MCF 10A (cell line): ENCODE data around the gene TAOK2. TPM values are rescaled to one million over a fixed set of nuclear protein-coding genes. Genes with fewer than 3 reads are reported as not detected.

Experiments
- BruUV-seq: library from RNA; stranded (reverse); fragments of 400-500 nt; replicated peaks from 2 replicates; lab custom pipeline; 2021; lab: Mats Ljungman, UMichigan
- CTCF ChIA-PET: fragments of 300-600 bp; sonication (Branson Sonifier 250); formaldehyde crosslinking; extraction: SDS; loops from one replicate; lab custom pipeline; 2021; ENCODE audit warnings: antibody characterized with exemption, inconsistent platforms; lab: Yijun Ruan, JAX
- POLR2A ChIA-PET: fragments of 300-600, 350-650 bp; sonication (Branson Sonifier 250); formaldehyde crosslinking; extraction: SDS; loops from one replicate; lab custom pipeline; 2020; ENCODE audit warnings: antibody characterized with exemption, inconsistent platforms; lab: Yijun Ruan, JAX
- DNase-seq: peaks from one replicate; pipeline ENCODE4 v3.0.0-alpha.2; 2018; ENCODE audit not compliant: unreplicated experiment
- H3K27ac Mint-ChIP-seq: one replicate; pipeline ENCODE4 v1.8.0; 2022; ENCODE audit warnings: mild to moderate bottlenecking, low read depth, mixed read lengths; ENCODE audit not compliant: unreplicated experiment
- H3K27me3 Mint-ChIP-seq: one replicate; pipeline ENCODE4 v1.8.0; 2022; ENCODE audit warnings: mixed read lengths; ENCODE audit not compliant: insufficient read depth, unreplicated experiment
- H3K36me3 Mint-ChIP-seq: one replicate; pipeline ENCODE4 v1.8.0; 2022; ENCODE audit warnings: mild to moderate bottlenecking, moderate library complexity, mixed read lengths; ENCODE audit not compliant: insufficient read depth, unreplicated experiment
- H3K4me1 Mint-ChIP-seq: one replicate; pipeline ENCODE4 v1.8.0; 2022; ENCODE audit warnings: mixed read lengths; ENCODE audit not compliant: insufficient read depth, unreplicated experiment
- H3K4me3 Mint-ChIP-seq: one replicate; pipeline ENCODE4 v1.8.0; 2022; ENCODE audit warnings: mild to moderate bottlenecking, moderate library complexity, mixed read lengths; ENCODE audit not compliant: unreplicated experiment
- H3K9me3 Mint-ChIP-seq: one replicate; pipeline ENCODE4 v1.8.0; 2022; ENCODE audit warnings: mixed read lengths; ENCODE audit not compliant: unreplicated experiment
- intact Hi-C: fragments of 100-400 bp; cut with micrococcal nuclease; formaldehyde crosslinking; loops from 2 replicates; pipeline ENCODE4 v1.14.1; 2022
- total RNA-seq: library from RNA; stranded (reverse); gene quantifications from 2 replicates; pipeline ENCODE4 v1.2.3, GENCODE V29; 2022
- TF ChIP-seq, protein P1 (sequence below): fragments of 200-600 bp; IDR thresholded peaks from one replicate; pipeline ENCODE4 v1.8.0; 2022; ENCODE audit warnings: antibody characterized with exemption, mild to moderate bottlenecking; ENCODE audit not compliant: unreplicated experiment

TAOK2 gene
- total RNA-seq, 1 experiment from 2014 or later, result 29.3 TPM

DNA sequence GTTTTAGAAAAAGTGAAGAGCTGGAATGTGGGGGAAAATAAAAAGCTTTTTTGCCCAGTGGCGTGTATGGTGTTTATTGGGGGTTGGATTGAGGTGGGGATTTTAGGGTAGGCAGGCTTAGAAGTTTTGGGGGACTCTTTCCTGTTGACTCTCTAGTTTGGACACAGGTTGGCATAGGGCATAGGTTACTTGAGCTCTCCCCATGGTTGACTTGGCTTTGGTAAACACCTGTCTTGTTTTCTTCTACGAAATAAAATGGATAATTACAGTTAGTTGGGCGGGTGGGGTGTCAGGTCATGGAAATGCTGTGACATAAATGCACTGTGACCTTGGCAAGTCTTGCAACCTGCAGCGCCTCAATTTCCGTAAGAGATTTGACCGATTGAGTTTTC, 680 bp upstream of the TAOK2 start:
- BruUV-seq, result no TSS peak
- Mint-ChIP-seq H3K27me3 (no peaks in the 10 kb centered on the region), H3K36me3 (peaks cover 39% of the 10 kb centered on the region), H3K27ac (peak overlapping the region; percentile 98), H3K4me1 (peaks cover 27% of the 10 kb centered on the region), H3K9me3 (no peaks in the 10 kb centered on the region), H3K4me3 (peak overlapping the region; percentile 96)
- no peak for DNase-seq
- ChIA-PET CTCF (interaction anchor here (0.6 to 1.2 kb wide), 12 partner anchors 20 to 1658 kb away, joined by 3 to 6 read pairs (median 4); partner anchors contain the start of genes HIRIP3, PAGR1, TBX6 and TLCD3B), POLR2A (interaction anchor here (0.6 to 5.8 kb wide), 27 partner anchors 11 to 214 kb away, joined by 3 to 75 read pairs (median 4); partner anchors contain the start of genes ASPHD1, CDIPT, HIRIP3 and INO80E)
- TF ChIP-seq, protein P1, sequence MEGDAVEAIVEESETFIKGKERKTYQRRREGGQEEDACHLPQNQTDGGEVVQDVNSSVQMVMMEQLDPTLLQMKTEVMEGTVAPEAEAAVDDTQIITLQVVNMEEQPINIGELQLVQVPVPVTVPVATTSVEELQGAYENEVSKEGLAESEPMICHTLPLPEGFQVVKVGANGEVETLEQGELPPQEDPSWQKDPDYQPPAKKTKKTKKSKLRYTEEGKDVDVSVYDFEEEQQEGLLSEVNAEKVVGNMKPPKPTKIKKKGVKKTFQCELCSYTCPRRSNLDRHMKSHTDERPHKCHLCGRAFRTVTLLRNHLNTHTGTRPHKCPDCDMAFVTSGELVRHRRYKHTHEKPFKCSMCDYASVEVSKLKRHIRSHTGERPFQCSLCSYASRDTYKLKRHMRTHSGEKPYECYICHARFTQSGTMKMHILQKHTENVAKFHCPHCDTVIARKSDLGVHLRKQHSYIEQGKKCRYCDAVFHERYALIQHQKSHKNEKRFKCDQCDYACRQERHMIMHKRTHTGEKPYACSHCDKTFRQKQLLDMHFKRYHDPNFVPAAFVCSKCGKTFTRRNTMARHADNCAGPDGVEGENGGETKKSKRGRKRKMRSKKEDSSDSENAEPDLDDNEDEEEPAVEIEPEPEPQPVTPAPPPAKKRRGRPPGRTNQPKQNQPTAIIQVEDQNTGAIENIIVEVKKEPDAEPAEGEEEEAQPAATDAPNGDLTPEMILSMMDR, result no peak
- intact Hi-C loops, result no loop called here

DNA sequence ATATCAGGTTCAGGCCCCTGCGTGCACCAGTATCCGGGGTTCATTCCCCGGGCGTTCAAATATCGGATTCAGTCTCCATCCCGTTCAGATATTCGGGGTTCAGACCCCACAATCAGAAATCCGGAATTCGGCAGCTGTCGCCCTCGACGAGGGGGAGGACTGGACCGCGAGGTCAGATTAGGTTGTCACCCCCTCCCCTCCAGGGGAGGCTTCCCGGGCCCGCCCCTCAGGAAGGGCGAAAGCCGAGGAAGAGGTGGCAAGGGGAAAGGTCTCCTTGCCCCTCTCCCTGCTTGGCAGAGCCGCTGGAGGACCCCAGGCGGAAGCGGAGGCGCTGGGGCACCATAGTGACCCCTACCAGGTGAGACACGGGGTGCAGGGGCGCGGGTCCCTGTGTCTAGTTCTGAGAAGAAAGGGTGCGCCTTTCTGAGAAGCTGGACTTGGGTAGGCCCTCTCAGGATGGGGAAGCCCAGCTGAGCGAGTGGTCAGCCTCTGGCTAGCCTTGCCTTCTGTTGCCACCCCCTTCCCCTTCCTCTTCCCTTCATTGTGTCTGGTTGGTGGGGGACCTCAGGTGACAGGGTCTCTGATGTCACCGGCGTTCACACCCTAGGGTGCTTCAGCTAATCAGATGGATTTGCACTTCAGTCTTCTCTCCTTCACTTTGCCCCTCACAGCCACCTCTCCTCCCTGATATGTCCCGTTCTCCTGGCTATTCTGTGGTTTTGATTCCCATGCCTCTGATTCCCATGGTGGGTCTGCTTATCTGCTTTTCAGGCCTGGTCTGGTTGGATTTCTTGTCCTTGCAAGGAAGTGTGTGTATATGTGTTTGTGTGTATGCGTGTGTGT, 844 bp downstream of the TAOK2 start:
- Mint-ChIP-seq H3K9me3 (no peaks in the 10 kb centered on the region), H3K4me1 (peaks cover 27% of the 10 kb centered on the region), H3K36me3 (peaks cover 39% of the 10 kb centered on the region), H3K4me3 (peak overlapping the region; percentile 96), H3K27me3 (no peaks in the 10 kb centered on the region), H3K27ac (peak overlapping the region; percentile 98)
- intact Hi-C loops, result loop anchor here (2.0 kb wide), 2 partner anchors 48 to 112 kb away; partner anchors contain the start of genes CDIPT and KCTD13
- POLR2A ChIA-PET, result interaction anchor here (0.7 to 5.8 kb wide), 18 partner anchors 8 to 170 kb away, joined by 3 to 75 read pairs (median 4); partner anchors contain the start of genes ALDOA, ASPHD1, HIRIP3 and INO80E
- BruUV-seq, result no TSS peak
- no peak for DNase-seq
- TF ChIP-seq, protein P1, result no peak
- CTCF ChIA-PET, result interaction anchor here (0.5 to 1.6 kb wide), 5 partner anchors 14 to 75 kb away, joined by 3 to 5 read pairs (median 4); partner anchors contain the start of gene SEZ6L2

DNA sequence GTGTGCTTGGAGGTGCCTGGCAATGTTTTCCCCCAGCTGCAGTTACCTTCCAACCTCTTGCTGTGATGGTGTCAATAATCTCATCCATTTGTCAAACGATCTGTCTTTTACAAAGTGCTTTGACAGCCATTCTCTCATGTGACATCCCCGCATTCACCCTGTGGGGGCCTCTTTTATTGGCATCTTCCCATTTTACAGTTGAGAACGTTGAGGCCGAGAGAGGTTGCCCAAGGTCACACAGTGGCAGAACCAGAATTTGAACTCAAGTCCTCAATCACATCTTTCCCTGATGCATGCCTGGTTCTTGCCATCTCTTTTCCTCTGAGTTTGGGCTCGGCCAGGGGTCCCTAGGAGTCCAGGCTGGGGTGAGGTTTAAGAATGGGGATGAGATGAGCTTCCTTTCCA, 1.5 kb downstream of the TAOK2 start:
- peaks cover 27% of the 10 kb centered on the region for H3K4me1 Mint-ChIP-seq
- intact Hi-C loops, result loop anchor here (2.0 kb wide), 2 partner anchors 48 to 112 kb away; partner anchors contain the start of genes CDIPT and KCTD13

More for the DNA sequence above, 1.5 kb downstream of the TAOK2 start:
- Mint-ChIP-seq H3K9me3 (no peaks in the 10 kb centered on the region), H3K27ac (peak overlapping the region; percentile 98), H3K27me3 (no peaks in the 10 kb centered on the region), H3K4me3 (peak overlapping the region; percentile 96), H3K36me3 (peaks cover 40% of the 10 kb centered on the region)
- POLR2A ChIA-PET, result interaction anchor here (0.6 to 5.8 kb wide), 16 partner anchors 7 to 185 kb away, joined by 3 to 75 read pairs (median 4); partner anchors contain the start of genes ALDOA, ASPHD1, HIRIP3 and INO80E
- DNase-seq, result no peak
- BruUV-seq, result no TSS peak
- CTCF ChIA-PET, result interaction anchor here (0.5 to 1.6 kb wide), 6 partner anchors 9 to 156 kb away, joined by 3 to 5 read pairs (median 4); no protein-coding TSS in a partner anchor
- TF ChIP-seq, protein P1, result no peak
